ENCODE data around the gene MUC21. TPM values are rescaled to one million over a fixed set of nuclear protein-coding genes. Genes with fewer than 3 reads are reported as not detected.

MUC21 gene
- total and polyA plus RNA-seq, 2 of the 8 experiments (the other 6 are each of a cell fraction or from before 2014, with no cell fraction given), result not detected

DNA sequence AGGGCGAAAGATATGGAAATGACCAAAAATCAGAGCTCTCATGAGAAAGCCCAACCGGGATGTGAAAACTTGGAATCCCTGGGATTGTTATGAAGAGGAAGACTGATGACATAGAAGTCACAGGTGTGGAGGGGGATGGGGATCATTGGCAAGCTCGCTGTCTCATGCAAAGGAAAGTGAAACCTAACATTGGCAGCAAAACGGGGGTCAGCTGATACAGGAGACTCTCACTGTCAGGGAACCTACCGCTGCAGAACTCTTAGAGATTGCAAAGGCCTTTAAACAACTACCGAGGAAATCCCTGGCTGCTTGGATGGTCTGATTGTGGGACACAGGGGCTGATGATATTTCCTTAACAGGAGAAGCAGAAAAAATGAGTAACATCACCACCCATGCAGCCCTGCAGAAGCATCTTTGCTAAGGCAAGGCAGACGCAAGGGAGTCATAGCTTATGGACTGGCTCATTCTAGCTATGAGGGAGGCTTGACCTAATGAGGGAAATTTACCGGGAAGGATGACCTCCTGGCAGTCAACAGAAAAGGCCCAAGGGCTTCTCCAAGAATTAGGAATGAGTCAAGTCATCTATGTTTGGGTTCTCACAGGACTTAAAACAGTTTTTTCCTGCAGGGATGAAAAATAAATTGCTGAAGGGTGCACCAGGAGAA lies 7.0 kb downstream of the MUC21 start (continued):
- TF ChIP-seq CHD7 (IDR thresholded peaks at IDR 0.05; ENCODE audit: insufficient replicate concordance, low read length), result no peak
- TF ChIP-seq YY1 (IDR thresholded peaks at IDR 0.05; ENCODE audit: low read depth, low read length), result no peak
- no peak for TF ChIP-seq SP4 (IDR thresholded peaks at IDR 0.05; ENCODE audit: low read length)
- TF ChIP-seq ASH2L (IDR thresholded peaks at IDR 0.05; ENCODE audit: low read length), result no peak
- TF ChIP-seq, protein P1, sequence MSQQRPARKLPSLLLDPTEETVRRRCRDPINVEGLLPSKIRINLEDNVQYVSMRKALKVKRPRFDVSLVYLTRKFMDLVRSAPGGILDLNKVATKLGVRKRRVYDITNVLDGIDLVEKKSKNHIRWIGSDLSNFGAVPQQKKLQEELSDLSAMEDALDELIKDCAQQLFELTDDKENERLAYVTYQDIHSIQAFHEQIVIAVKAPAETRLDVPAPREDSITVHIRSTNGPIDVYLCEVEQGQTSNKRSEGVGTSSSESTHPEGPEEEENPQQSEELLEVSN (IDR thresholded peaks at IDR 0.05), result no peak
- no peak for TF ChIP-seq CEBPB (IDR thresholded peaks at IDR 0.05; ENCODE audit: low read depth, low read length)
- TF ChIP-seq SUZ12 (IDR thresholded peaks at IDR 0.05; ENCODE audit: low read length), result no peak
